Non-pigmented ciliary epithelial cell (primary cell): Measurements from ENCODE around the gene XAB2.

Experiments
- DNase-seq: peaks from one replicate; pipeline ENCODE4 v3.0.0-alpha.2; 2010; ENCODE audit warnings: low read depth

XAB2 gene

GRCh38 chr19:7629347-7630054 lies at the start of gene XAB2, which contains the start of gene PET100:
Gene XAB2, minus strand, starts transcription at chr19:7629545. Its CDS starts 18 bp downstream, at chr19:7629527.
Gene PET100, plus strand, starts transcription at chr19:7629793. Its CDS starts 41 bp downstream, at chr19:7629834.
- peak; percentile 97 for DNase-seq

DNA sequence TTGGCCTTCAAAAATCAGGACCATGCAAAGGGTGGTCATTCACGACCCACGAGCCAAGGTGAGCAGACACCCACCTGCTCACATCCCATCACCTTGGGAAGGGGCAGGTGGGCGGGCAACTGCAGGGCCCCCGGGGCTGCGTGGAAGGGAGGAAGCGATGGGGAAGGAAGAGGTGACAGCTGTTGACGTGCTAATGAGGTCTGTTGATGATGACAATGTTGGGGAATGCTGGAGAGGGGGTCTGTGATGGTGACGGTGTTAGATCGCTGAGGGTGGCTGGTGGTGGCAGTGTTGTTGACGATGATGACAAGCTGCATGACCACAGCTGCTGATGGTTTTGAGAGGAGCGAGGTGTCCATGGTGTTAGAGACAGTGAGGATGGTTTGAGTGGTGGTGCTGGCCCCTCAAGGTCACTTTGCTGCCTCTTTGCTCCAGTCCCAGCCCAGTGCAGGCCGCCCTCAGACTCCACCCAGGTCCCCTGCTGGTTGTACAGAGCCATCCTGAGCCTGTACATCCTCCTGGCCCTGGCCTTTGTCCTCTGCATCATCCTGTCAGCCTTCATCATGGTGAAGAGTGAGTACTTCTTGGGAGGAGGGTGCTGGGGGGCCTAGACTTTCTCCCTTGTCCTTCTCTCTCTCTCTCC lies 48.4 kb upstream of the XAB2 start:
- no peak for DNase-seq

- no peak for DNase-seq
Measured at GRCh38 chr19:7676854-7677253, 47.5 kb upstream of the XAB2 start, which contains the start of gene MCEMP1. Gene MCEMP1, plus strand, starts transcription at chr19:7677090. Its CDS starts 31 bp downstream, at chr19:7677121.

DNA sequence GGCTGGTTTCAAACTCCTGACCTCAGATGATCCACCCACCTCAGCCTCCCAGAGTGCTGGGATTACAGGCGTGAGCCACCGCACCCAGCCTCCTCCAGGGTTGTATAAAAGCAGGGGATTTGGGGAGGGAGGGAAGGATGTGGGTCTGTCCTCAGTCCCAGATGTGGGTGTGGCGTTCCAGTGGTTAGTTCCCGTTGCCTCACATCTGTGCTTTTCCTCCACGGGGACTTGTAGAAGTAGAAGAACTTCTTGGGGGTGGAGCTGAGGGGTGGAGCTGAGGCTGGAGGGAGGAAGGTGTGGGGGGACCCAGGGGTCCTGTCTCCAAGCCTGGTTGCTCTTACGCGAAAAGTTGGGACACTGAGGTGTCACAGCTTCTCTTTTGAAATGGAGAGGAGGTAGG lies 47.0 kb upstream of the XAB2 start:
- DNase-seq = no peak

- no peak for DNase-seq
Measured at GRCh38 chr19:7674010-7675005, 45.0 kb upstream of the XAB2 start.

DNA sequence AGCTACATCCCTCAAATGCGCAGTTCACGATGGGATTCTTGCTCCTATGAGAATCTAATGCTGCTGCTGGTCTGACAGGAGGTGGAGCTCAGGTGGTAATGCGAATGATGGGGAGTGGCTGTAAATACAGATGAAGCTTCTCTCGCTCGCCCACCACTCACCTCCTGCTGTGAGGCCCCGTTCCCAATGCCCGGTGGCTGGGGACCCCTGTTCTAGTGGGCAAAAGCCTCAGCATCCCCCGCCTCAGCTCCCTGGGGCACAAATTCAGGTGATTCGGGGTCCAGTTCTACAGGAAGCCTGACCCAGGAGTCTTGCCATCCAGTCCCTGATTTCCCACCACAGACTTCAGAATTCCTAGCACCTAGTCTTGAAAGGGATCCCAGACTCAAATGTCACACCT lies 43.2 kb upstream of the XAB2 start:
- no peak for DNase-seq

DNA sequence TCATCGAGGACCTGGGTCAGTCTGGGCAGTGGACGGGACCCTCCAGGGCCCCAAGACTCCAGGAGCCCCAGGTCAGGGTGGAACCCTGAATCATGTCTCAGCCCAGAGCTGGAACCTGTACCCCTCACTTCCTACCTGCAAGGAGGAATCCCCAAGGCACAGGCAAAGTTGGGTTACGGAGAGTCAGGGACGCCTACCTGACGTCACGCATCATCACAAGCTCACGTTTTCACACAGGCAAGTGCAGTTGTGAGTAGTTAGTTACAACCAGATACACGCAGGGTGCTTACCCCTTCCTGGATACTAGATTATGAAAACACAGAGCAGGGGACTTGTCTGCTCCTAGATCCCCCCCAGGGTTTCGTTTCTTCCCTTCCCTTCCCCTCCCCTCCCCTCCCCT lies 41.4 kb upstream of the XAB2 start:
- DNase-seq = no peak

DNA sequence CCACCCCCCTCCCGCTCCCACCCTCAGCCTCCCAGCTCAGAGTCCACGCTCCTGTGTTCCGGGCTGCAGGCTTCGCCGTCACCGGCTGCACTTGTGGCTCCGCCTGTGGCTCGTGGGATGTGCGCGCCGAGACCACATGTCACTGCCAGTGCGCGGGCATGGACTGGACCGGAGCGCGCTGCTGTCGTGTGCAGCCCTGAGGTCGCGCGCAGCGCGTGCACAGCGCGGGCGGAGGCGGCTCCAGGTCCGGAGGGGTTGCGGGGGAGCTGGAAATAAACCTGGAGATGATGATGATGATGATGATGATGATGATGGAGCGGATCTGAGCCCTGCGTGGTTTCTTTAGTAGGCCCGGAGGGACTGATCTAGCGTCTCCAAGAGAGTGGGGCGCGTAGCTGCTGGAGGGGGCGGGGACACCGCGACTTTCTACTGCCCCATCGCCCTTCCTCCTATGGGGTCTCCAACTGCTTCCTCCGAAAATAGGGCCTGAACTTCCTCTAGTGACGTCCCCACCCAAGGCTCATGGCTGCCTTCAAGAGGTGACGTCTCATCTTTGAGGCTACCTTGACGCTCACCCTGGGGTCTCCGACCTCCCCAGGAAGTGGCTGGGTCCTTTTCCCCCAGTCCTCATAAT lies 40.9 kb upstream of the XAB2 start:
- DNase-seq = no peak

GRCh38 chr19:7669641-7670040 lies 40.3 kb upstream of the XAB2 start:
- DNase-seq = no peak

DNA sequence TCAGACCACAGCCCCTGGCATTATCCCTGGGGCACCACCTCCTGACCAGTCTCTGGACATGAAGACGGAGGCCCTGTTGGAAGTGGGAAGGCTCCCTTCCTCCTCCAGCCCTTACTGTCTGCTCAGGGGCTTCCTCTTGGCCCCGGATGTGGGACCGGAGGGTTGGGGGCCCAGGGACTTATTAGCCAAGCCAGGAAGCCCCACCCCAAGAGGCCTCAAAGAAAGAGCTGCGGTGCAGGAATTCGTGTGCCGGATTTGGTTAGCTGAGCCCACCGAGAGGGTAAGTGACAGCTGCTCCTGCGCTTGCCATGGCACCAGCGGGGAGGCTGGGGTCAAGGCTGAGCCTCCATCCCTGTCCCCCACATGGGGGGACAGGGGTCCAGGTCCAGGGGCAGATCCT lies 39.5 kb upstream of the XAB2 start, which contains the start of gene RETN:
Gene RETN, plus strand, starts transcription at position 208 of the 400 bp plus-strand sequence. CDS start 278 bp downstream, outside the sequence.
- no peak for DNase-seq

DNA sequence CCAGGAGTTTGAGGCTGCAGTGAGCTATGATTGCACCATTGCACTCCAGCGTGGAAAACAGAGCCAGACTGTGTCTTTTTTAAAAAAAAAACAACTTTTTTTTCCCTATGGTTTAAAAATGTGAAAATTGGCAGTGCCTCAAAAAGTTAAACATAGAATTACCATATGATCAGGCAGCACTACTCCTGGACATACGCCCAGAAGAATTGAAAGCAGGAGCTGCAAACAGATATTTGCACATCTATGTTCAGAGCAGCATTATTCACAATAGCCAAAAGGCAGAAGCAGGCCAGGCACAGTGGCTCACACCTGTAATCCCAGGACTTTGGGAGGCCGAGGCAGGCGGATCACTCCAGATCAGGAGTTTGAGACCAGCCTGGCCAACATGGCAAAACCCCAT lies 35.7 kb upstream of the XAB2 start:
- DNase-seq = no peak

- DNase-seq = no peak
Measured at GRCh38 chr19:7663706-7664105, 34.4 kb upstream of the XAB2 start.

GRCh38 chr19:7662657-7663056 lies 33.3 kb upstream of the XAB2 start:
- no peak for DNase-seq

DNA sequence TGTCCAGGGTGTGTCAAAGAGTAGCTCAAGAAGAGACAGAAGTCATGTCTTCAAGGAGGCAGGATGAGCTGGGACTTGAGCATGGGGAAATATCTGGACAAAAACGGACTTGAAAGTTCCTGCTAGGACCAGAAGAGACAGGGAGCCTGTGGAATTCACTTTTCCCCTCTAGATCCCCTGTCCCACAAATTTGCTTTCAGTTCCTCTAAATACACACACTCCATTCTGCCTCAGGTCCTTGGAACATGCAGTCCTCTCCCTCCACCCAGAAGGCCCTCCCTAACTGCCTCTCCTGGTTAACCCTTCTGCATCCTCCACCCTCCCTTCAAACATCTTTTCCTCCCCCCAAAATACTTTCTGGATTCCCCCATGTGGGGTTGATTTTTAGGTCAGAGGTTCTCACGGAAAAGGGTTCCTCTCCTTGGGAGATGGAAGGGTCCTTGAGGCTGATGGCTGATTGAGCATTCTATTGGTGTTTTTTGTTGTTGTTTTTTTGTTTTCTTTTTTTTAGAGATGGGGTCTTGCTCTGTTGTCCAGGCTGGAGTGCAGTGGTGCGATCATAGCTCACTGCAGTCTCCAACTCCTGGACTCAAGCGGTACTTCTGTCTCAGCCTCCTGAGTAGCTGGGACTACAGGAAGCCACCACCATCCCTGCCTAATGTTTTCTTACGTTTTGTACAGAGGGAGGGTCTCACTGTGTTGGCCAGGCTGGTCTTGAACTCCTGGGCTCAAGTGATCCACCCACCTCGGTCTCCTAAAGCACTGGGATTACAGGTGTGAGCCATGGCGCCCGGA lies 32.6 kb upstream of the XAB2 start:
- no peak for DNase-seq

DNA sequence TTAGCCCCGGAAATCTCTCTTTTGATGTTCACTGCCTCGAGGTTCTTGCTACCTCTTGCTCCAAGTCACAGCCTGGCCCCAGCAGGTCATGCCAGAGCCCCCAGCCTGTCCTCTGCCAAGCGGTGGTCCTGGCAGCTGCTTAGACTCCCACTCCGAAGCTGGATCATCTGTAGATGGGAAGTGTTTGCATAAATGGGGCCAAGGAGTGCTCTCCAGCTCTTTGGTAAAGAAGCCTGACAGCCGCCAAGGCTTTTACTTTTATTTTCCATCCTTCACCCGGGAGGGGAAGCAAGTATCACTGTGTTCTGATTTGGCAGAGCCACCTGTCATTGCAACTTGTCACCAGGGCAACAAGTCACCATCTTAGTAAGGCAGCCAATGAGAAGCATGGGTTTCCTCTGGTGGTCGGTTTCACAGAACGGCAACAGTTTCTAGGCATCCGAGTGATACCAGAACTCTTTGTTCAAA lies 28.9 kb upstream of the XAB2 start:
- DNase-seq = no peak

DNA sequence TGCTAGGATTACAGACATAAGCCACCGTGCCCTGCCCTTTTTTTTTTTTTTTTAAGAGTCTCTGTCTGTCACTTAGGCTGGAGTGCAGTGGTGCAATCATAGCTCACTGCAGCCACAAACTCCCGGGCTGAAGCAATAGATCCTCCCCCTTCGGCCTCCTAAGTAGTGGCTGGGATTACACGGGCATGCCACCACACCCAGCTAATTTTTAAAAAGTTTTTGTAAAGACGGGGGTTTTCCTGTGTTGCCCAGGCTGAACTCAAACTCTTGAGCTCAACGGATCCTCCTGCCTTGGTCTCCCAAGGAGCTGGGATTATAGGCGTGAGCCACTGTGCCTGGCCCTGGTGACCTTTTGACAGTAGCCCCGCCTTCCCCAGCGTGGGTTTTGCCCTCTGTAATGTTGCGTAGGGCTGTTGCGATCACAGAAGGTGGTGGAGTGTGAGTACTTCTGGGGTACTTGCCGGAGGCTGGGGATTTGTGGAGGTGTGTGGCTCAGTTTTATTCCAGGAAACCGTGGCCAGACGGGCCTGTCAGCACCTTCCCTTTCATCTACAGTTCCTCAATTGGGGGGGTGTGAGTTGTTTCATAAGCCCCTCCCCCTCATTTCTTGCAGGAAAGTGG lies 27.9 kb upstream of the XAB2 start:
- no peak for DNase-seq

- DNase-seq = no peak
Measured at GRCh38 chr19:7655581-7655980, 26.2 kb upstream of the XAB2 start.

DNA sequence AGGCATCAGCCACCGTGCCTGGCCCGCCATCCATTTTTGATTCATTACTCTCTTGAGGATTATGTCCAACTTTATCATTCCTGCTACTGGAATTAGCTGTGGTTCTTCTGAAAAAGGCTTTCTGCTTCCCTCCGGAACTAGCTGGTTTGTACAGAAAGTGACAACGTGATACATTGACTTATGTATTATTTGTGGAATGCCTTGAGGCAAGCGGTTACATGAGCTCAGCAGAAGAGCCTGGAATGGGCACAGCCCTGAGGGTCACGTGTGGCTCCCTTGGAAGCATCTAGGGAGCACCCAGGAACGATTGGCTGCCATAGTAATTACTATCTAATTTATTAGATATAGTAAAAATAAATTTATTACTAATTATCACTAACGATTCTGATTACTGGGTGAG lies 25.1 kb upstream of the XAB2 start:
- no peak for DNase-seq

GRCh38 chr19:7652061-7652641 lies 22.8 kb upstream of the XAB2 start:
- no peak for DNase-seq

GRCh38 chr19:7650148-7650547 lies 20.8 kb upstream of the XAB2 start:
- no peak for DNase-seq
